Peyer's patch (tissue), 4 donors: Measurements from ENCODE around the gene RASA1. TPM values are rescaled to one million over a fixed set of nuclear protein-coding genes. Genes with fewer than 3 reads are reported as not detected.

Experiments
- DNase-seq, 3 donors: peaks; one replicate each; pipeline ENCODE4 v3.0.0-alpha.2; 2017 to 2019
- H3K27ac ChIP-seq, 4 donors: fragments of 200-600 bp; sonication (generic); one replicate each; pipeline ENCODE4 v1.5.1; 2016 to 2019
- H3K27me3 ChIP-seq, 2 donors: fragments of 200-600 bp; sonication (generic); one replicate each; pipeline ENCODE4 v1.5.1; 2019
- H3K36me3 ChIP-seq, 3 donors: fragments of 200-600 bp; sonication (generic); one replicate each; pipeline ENCODE4 v1.5.1; 2016 to 2019
- H3K4me1 ChIP-seq, 4 donors: fragments of 200-600 bp; sonication (generic); one replicate each; pipeline ENCODE4 v1.5.1; 2016 to 2019
- H3K4me3 ChIP-seq, 4 donors: fragments of 200-600 bp; sonication (generic); 1 replicate in 3 of 4; 2 replicates in 1 of 4; pipeline ENCODE4 v1.5.1; 2016 to 2019; ENCODE audit warnings: mild to moderate bottlenecking in 1 of 4
- H3K9me3 ChIP-seq, 4 donors: fragments of 200-600 bp; sonication (generic); one replicate each; pipeline ENCODE4 v1.5.1; 2016 to 2019; ENCODE audit warnings: mild to moderate bottlenecking in 1 of 4
- POLR2A ChIP-seq, 2 donors: fragments of 450-650 bp; IDR thresholded peaks; one replicate each; pipeline ENCODE4 v1.5.1; 2017; ENCODE audit warnings: antibody characterized with exemption in 2 of 2, mild to moderate bottlenecking in 2 of 2, moderate library complexity in 2 of 2
- total RNA-seq, 4 donors: library from RNA; depleted of rRNA; stranded (reverse); fragments of >200 nt; gene quantifications; one replicate each; pipeline ENCODE4 v1.1.0, GENCODE V29; 2016
- TF ChIP-seq, protein P1 (sequence below), 6 experiments: fragments of 450-650 bp in 4 of 6; fragments of 200-600 bp in 2 of 6; sonication (generic) in 1 of 6; IDR thresholded peaks; one replicate each; pipeline ENCODE4 v1.5.1; 2017 to 2019; ENCODE audit warnings: antibody characterized with exemption in 6 of 6, mild to moderate bottlenecking in 3 of 6, moderate library complexity in 1 of 6

The RASA1 gene
- total RNA-seq, 4 donors from 2014 or later, result 20.9 to 52.0 (median 23.5) TPM

DNA sequence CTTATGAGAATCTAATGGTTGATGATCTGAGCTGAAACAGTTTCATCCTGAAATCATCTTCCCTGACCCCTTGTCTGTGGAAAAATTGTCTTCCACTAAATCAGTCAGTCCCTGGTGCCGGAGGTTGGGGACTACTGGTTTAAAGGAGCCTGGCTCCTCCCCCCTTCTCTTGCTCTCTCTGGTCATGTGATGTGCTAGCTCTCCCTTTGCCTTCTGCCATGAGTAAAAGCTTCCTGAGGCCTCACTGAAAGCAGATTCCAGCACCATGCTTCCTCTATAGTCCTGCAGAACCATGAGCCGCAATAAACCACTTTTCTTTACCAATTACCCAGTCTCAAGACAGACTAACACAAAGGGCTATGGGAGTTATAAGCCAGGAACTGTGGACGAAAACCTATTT, 54.7 kb downstream of the RASA1 start:
- Histone ChIP-seq H3K4me1 (peaks cover 0 to 4% (median 0%) of the 10 kb centered on the region in 4 donors), H3K9me3 (no peaks in the 10 kb centered on the region), H3K36me3 (no peaks in the 10 kb centered on the region), H3K4me3 (no peak overlapping the region), H3K27ac (no peak overlapping the region), H3K27me3 (no peaks in the 10 kb centered on the region)
- TF ChIP-seq, protein P1, sequence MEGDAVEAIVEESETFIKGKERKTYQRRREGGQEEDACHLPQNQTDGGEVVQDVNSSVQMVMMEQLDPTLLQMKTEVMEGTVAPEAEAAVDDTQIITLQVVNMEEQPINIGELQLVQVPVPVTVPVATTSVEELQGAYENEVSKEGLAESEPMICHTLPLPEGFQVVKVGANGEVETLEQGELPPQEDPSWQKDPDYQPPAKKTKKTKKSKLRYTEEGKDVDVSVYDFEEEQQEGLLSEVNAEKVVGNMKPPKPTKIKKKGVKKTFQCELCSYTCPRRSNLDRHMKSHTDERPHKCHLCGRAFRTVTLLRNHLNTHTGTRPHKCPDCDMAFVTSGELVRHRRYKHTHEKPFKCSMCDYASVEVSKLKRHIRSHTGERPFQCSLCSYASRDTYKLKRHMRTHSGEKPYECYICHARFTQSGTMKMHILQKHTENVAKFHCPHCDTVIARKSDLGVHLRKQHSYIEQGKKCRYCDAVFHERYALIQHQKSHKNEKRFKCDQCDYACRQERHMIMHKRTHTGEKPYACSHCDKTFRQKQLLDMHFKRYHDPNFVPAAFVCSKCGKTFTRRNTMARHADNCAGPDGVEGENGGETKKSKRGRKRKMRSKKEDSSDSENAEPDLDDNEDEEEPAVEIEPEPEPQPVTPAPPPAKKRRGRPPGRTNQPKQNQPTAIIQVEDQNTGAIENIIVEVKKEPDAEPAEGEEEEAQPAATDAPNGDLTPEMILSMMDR (IDR thresholded peaks at IDR 0.05), result no peak
- no peak for TF ChIP-seq POLR2A (IDR thresholded peaks at IDR 0.05)
- no peak for DNase-seq

GRCh38 chr5:87327998-87328397, 60.3 kb downstream of the RASA1 start:
- Histone ChIP-seq H3K27ac (no peak overlapping the region), H3K9me3 (no peaks in the 10 kb centered on the region), H3K4me1 (peaks cover 0 to 4% (median 0%) of the 10 kb centered on the region in 4 donors), H3K27me3 (no peaks in the 10 kb centered on the region), H3K36me3 (peaks cover 0 to 6% (median 0%) of the 10 kb centered on the region in 3 donors), H3K4me3 (no peak overlapping the region)
- DNase-seq, result no peak
- no peak for TF ChIP-seq POLR2A (IDR thresholded peaks at IDR 0.05)
- TF ChIP-seq, protein P1 (IDR thresholded peaks at IDR 0.05), result no peak

DNA sequence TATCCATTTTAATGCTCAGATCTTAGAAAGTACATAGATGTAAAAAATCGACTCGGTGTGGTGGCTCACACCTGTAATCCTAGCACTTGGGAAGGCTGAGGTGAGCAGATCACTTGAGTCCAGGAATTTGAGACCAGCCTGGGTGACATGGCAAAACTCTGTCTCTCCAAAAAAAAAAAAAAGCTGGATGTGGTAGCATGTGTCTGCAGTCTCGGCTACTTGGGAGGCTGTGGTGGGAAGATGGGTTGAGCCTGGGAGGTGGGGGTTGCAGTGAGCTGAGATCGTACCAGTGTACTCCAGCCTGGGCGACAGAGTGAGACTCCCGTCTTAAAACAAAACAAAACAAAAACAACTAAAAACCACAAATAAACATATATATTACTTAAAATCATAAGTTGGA, 61.4 kb downstream of the RASA1 start:
- H3K9me3 ChIP-seq, result no peaks in the 10 kb centered on the region

GRCh38 chr5:87339986-87340385, 72.3 kb downstream of the RASA1 start:
- H3K27ac ChIP-seq, result peak overlapping the region; percentile 40 to 68 (median 62)
- H3K9me3 ChIP-seq, result no peaks in the 10 kb centered on the region
- TF ChIP-seq, protein P1 (IDR thresholded peaks at IDR 0.05), result no peak
- TF ChIP-seq POLR2A (IDR thresholded peaks at IDR 0.05), result no peak
- H3K27me3 ChIP-seq, result no peaks in the 10 kb centered on the region
- H3K36me3 ChIP-seq, result peaks cover 0 to 22% (median 0%) of the 10 kb centered on the region in 3 donors
- H3K4me3 ChIP-seq, result no peak overlapping the region
- no peaks in the 10 kb centered on the region for H3K4me1 ChIP-seq
- no peak for DNase-seq

More for the DNA sequence above, 61.4 kb downstream of the RASA1 start:
- no peak for DNase-seq
- H3K27ac ChIP-seq, result no peak overlapping the region
- H3K27me3 ChIP-seq, result no peaks in the 10 kb centered on the region
- H3K4me1 ChIP-seq, result no peaks in the 10 kb centered on the region
- H3K4me3 ChIP-seq, result no peak overlapping the region
- H3K36me3 ChIP-seq, result peaks cover 0 to 16% (median 0%) of the 10 kb centered on the region in 3 donors
- TF ChIP-seq POLR2A (IDR thresholded peaks at IDR 0.05), result no peak
- TF ChIP-seq, protein P1 (IDR thresholded peaks at IDR 0.05), result no peak

DNA sequence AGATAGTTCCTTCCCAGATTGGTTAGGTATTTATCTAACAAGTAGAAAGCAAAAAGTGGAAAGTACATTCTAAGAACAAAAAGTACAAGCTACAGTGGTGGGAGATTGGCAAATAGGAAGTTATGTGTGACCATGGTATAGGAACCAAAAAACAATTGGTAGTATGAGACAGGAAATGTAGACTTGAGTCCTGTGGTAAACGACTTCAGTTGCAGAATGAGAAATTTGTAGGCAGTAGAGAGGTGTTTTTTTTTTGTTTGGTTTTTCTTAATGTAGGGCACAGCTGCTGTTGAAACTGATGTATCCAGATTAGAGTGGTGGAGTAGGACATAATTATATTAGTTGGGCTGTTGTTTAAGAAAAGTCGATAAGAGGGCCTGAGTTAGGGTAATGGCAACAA, 73.0 kb downstream of the RASA1 start:
- TF ChIP-seq POLR2A (IDR thresholded peaks at IDR 0.05), result no peak
- TF ChIP-seq, protein P1 (IDR thresholded peaks at IDR 0.05), result no peak
- no peaks in the 10 kb centered on the region for H3K9me3 ChIP-seq
- no peaks in the 10 kb centered on the region for H3K4me1 ChIP-seq
- peak overlapping the region; percentile 40 to 68 (median 62) for H3K27ac ChIP-seq
- DNase-seq, result no peak
- H3K36me3 ChIP-seq, result peaks cover 0 to 18% (median 0%) of the 10 kb centered on the region in 3 donors
- H3K4me3 ChIP-seq, result no peak overlapping the region
- H3K27me3 ChIP-seq, result no peaks in the 10 kb centered on the region

DNA sequence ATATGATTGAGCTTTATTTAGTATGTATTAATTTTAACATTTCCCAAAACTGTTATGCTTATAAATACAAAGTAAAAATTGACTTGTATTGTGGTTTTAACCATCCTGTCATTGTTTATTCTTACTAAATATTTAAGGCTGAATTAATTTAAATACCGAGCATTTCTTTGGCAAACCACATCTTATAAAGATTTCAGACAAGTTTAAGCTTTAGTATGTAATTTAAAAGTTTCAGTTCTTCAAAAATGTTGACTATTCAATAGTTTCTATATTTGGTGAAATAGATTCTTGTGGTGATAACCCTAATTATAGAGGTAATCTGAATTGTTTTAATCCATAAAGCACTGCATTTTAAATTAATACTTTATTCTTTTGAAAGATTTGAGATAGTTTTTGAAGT, 79.6 kb downstream of the RASA1 start:
- no peak for DNase-seq
- Histone ChIP-seq H3K36me3 (peaks cover 0 to 11% (median 0%) of the 10 kb centered on the region in 3 donors), H3K27ac (no peak overlapping the region), H3K4me1 (no peaks in the 10 kb centered on the region), H3K27me3 (no peaks in the 10 kb centered on the region), H3K4me3 (no peak overlapping the region), H3K9me3 (no peaks in the 10 kb centered on the region)
- no peak for TF ChIP-seq POLR2A (IDR thresholded peaks at IDR 0.05)
- TF ChIP-seq, protein P1 (IDR thresholded peaks at IDR 0.05), result no peak
